Stimulated activated CD8-positive, alpha-beta memory T cell treated with anti-CD3 and anti-CD28 coated beads, Interleukin-12 subunit alpha, Interleukin-12 subunit beta, amount 100 ng/mL, for 24 hours (primary cell): ENCODE data around the gene GIT1.

Experiments
- DNase-seq: peaks from one replicate; pipeline ENCODE4 v3.0.0-alpha.2; 2020; ENCODE audit errors: extremely low read depth

Gene GIT1

GRCh38 chr17:29594519-29595090, 5.2 kb upstream of the GIT1 start:
- no peak for DNase-seq

- no peak for DNase-seq
Observed at GRCh38 chr17:29593591-29594518, 4.4 kb upstream of the GIT1 start.

- no peak for DNase-seq
Observed at GRCh38 chr17:29592850-29593551, 3.6 kb upstream of the GIT1 start, which contains the start of gene ANKRD13B. Gene ANKRD13B (plus strand): TSS chr17:29593132. CDS start chr17:29593622, 490 bp downstream.

GRCh38 chr17:29591737-29592608, 2.5 kb upstream of the GIT1 start:
- no peak for DNase-seq

DNA sequence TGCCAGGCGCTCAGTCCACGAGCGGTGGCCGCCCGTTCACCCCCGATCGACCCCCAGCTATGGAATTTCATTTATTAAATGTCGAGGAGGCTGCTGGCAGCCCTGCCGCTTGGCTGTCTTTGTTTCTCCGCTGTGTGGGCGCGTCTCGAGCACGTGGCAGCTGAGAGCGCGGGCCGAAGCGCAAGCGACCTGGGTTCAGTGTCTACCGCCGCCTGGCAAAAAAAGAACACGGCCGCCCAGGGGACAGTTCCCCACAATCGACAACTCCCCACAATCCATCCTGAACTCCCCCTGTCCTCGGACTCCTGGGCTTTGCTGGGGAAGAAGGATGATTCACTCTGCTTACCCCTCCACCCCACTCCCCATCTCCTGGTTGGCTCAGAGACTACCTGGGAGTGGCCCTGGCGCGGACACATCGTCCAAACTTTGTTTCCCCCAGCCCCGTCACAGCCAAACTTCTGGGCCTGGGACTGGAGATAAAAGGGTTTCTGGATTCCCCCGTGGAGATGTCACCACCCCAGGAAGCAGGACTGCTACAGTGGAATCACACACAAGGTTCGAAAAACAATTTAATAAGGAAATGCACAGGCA, 1.8 kb upstream of the GIT1 start:
- DNase-seq, result no peak

DNA sequence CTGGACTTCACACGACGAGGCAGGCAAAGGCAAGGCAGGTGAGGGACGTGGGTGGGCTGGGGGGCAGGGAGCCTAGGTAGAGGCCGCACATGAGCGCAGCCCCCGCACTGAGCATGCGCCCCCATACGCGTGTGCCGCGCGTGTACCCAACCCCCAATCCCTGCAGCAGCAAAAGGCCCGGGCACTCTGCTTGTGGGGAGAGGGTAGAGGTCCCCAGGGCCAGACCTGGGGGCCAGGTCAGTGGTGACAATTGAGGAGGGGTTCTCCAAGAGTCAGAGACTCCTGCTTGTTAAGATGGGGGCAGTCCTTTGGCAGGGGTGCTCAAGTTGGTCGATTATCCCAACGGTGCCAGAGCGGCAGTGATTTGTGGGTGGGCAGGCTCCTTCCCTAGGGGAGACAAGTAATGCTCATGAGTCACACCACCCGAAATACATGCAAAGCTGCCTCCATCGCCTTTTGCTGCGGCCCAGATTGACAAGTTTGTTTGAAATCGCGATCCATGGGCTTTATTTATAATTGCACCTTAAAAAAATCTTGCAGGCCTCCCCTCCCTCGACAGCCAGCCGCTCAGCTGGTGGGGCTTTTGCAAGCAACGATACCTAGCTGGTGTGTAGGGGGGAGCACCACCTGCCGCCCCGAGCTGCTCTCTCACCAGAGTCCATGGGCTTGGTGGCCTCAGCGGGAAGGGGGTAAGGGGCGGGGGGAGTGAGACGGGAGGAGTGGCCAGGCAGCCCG, 1.1 kb upstream of the GIT1 start:
- DNase-seq, result no peak

GRCh38 chr17:29588562-29589411, 661 bp downstream of the GIT1 start:
- DNase-seq, result no peak

- DNase-seq, result no peak
Observed at GRCh38 chr17:29588017-29588561, 1.4 kb downstream of the GIT1 start.

DNA sequence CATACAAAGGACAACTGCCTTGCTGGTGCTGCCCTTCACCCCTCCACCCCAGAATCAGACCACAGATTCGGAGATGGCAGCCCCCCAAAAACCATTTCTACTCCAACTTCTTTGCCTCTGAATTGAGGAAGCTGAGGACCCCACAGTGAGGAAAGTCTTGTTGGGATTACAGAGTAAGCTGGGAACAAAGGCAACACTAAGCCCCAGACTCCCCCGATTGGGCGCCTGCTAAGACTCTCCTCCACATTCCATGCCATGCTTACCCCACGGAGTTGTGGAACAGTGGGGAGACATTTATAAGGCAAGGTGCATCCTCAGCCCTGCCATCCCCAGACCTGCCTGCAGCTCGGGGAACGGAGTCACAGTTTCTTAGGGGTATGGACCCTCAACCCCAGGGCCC, 1.9 kb downstream of the GIT1 start:
- no peak for DNase-seq

GRCh38 chr17:29586676-29587469, 2.6 kb downstream of the GIT1 start:
- no peak for DNase-seq

GRCh38 chr17:29585080-29585751, 4.2 kb downstream of the GIT1 start:
- no peak for DNase-seq

- no peak for DNase-seq
Observed at GRCh38 chr17:29584452-29585079, 4.9 kb downstream of the GIT1 start.

DNA sequence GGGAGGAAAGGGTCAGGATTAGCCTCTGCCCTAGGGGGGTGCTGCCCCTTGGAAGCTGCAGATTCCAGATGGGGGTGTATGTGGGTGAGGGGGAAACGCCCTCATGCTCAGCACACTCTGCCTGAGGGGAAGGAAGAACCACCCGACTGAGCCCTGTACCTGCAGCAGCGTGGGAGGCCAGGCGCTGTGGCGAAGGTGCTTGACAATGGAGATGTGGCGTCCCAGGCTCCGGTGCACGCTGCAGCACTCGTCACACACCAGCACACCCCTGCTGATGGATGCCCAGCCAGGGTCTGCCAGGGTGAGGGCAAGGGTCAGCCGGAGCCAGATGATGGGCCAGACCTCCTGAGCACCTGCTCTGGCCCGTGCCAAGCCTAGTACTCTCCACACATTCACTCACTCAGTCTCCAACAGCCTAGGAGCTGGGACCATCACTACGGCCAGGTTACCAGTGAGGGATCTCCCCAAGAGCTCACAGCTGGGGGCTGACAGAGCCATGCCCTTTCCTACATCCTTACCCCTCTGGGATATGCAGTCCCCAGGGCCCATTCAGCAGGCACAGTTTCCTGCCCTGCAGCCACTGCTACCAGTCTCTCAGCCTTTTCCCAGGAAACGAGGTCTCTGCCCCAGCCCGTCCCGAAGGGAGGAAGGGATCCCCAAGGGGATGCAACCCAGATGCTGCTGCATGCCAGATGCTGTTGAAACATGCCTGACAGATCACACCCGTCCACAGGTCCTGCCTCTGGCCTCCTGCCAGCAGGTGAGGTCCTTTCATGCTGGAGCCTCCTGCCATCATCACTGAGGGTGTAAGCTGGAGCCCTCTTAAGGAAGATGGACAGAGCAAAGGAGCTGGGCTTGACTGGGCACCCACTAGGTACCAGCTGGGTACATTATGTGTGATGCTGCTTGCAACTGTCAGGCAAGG, 5.9 kb downstream of the GIT1 start:
- no peak for DNase-seq

GRCh38 chr17:29582772-29583171, 6.7 kb downstream of the GIT1 start:
- no peak for DNase-seq

DNA sequence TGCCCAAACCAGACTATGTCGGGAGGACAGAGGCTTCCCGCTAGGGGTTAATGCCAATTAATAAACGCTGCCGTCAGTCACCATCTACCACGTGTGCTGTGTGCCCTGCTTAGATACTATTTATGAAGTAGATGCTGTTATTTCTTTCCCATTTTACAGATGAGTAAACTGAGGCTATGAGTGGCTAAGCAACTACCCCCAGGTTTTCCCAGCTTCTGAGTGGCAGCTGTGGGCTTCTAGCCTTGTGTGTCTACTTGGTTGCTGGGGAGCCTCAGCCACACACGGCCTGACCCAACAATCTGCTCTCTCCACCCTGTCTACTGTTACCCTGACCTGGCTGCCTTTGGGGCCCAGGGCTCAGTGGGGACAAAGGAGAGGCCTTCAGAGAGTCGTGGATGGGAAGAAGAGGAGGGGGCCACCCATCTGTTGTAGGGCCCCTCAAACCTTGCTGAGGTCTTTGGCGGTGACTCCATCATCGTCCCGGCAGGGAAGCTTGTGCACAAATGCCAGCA, 7.1 kb downstream of the GIT1 start:
- DNase-seq, result no peak
